Measurements from ENCODE around the gene FADS2.

FADS2 gene

DNA sequence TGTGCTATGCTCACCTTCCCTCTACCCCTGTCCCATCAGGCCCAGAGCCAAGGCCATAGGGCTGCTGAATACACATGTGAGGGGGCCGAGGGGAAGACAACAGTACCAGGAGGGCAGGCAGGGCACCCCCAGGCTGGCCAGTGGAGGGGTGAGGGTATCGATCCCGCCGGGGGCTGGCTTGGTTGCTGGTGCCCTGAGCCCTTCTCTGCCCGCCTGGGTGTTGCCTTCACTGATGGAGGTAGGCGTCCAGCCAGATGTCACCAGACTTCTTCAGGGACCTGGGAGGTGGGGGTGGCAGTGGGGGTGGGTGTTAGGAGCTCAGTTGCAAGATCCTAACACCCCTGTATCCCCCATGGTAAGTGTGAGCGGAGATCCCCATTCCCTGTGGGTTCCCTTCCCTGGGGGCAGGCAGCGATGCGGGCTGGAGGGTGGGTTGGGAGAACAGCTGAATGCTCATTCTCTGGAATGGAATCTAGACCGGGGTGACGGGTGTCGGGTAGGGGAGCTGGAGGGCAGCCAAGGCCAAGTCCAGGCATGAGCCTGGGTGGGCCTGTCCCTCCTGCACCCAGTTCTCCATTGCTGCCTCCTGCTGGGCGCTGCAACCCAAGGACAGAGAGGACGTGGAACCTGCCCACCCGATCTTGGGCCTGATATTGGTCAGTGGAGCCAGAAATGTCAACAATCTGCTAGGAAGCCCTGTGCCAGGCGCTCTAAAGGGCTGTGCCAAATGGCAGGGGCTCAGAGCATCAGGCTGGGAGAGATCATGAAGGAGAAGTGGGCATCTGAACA lies 45.7 kb downstream of the FADS2 start:
- H3K4me3 ChIP-seq (ENCODE audit: low read length) = no peak overlapping the region

DNA sequence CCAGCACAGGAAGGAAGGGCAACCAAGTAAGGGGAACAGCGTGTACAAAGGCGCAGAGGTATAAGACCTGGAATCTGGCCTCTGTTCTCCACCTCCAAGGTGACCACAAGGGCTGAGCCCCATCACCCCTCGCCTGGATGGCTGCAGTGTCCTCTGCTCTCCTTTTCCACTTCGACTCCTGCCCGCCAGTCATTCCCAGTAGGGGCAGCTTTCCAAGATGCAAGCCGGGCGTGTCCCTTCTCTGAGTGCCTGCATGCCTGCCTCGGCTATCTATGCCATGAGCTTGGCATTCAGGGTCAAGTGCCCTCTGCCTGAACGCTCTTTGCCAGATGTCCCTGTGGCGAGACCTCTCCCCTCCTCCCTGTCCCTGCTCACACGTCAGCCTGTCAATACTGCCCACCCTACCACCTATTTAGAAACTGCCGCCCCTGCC lies 46.3 kb downstream of the FADS2 start:
- no peak for DNase-seq (ENCODE audit: low read depth)
- TF ChIP-seq, protein P1, sequence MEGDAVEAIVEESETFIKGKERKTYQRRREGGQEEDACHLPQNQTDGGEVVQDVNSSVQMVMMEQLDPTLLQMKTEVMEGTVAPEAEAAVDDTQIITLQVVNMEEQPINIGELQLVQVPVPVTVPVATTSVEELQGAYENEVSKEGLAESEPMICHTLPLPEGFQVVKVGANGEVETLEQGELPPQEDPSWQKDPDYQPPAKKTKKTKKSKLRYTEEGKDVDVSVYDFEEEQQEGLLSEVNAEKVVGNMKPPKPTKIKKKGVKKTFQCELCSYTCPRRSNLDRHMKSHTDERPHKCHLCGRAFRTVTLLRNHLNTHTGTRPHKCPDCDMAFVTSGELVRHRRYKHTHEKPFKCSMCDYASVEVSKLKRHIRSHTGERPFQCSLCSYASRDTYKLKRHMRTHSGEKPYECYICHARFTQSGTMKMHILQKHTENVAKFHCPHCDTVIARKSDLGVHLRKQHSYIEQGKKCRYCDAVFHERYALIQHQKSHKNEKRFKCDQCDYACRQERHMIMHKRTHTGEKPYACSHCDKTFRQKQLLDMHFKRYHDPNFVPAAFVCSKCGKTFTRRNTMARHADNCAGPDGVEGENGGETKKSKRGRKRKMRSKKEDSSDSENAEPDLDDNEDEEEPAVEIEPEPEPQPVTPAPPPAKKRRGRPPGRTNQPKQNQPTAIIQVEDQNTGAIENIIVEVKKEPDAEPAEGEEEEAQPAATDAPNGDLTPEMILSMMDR (IDR thresholded peaks at IDR 0.05; ENCODE audit: insufficient read depth, low read depth, low read length, missing control alignments) = no peak
- H3K4me3 ChIP-seq (ENCODE audit: low read length) = no peak overlapping the region

More for the DNA sequence above, 45.7 kb downstream of the FADS2 start:
- no peak for DNase-seq (ENCODE audit: low read depth)
- TF ChIP-seq, protein P1 (IDR thresholded peaks at IDR 0.05; ENCODE audit: insufficient read depth, low read depth, low read length, missing control alignments) = no peak

DNA sequence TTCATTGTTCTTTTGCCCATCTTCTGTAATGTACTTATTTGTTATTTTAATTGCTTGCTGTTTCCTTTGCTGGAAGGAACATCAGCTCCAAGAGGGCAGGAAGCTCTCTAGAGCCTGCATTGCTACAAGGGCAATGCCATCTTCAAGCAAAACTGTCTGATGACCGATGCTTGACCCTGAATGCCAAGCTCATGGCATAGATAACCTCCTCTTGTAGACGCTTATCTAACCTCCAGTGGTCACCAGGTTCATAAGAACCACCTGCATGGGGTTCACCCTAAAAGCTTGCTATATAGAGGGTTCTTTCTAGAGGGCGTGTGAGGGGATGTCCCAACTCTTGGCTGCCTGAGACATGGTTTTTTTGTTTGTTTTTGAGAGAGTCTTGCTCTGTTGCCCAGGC lies 46.8 kb downstream of the FADS2 start:
- DNase-seq (ENCODE audit: low read depth) = no peak
- TF ChIP-seq, protein P1 (IDR thresholded peaks at IDR 0.05; ENCODE audit: insufficient read depth, low read depth, low read length, missing control alignments) = no peak
- H3K4me3 ChIP-seq (ENCODE audit: low read length) = no peak overlapping the region

DNA sequence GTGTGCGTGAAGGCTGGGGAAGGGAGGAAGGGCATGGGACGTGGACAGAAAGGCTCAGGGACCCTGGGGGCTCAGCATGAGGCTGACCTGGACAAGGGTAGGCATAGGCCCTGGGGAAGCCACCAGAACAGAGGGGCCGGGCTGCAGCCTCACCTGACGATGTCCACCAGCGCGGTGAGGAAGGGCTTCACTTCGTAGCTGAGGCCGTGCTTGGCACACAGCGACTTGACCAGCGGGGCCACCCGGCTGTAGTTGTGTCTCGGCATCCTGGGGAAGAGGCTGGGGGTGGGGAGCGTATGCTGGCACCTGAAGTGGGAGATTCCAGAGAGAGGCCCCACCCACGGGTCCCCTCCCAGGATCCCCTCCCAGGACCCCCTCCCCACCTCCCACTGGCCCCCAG lies 47.6 kb downstream of the FADS2 start:
- DNase-seq (ENCODE audit: low read depth) = no peak
- TF ChIP-seq, protein P1 (IDR thresholded peaks at IDR 0.05; ENCODE audit: insufficient read depth, low read depth, low read length, missing control alignments) = no peak
- no peak overlapping the region for H3K4me3 ChIP-seq (ENCODE audit: low read length)

DNA sequence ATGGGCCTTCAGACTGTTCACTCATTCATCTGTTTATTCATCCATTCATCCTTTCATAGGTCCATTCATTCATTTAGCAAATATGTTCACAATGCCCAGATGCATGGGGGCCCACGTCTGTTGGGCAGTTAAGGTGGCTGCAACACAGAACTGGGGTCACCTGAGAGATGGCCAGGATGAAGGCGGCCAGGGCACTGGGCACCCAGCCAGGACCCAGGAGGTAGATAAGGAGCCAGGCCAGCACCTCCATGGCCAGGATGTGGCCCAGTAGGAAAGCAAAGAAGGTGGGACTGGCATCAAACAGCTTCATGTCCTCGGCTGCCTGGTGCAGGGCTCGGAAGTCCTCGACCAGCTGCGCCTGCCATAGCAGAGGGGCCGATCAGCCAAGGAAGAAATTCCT lies 51.1 kb downstream of the FADS2 start:
- no peak for DNase-seq (ENCODE audit: low read depth)
- TF ChIP-seq, protein P1 (IDR thresholded peaks at IDR 0.05; ENCODE audit: insufficient read depth, low read depth, low read length, missing control alignments) = no peak
- H3K4me3 ChIP-seq (ENCODE audit: low read length) = no peak overlapping the region

DNA sequence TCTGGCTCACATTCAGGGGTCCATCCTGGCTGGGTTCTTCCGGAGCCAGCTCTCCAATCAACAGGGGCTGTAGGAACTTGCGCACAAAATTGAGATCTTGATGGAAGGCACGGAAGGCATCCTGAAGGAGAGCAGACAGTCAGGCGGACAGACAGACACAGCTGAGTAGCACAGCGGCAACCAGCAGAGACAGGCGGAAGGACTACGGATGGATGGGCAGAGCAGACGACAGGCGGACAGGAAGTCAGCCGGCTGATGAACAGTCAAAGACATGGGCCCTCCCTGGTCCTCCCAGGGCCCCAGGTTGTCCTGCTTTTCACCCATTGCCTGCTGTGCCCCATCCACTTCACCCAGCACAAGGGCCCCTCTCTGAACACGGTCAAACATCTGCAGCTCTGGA lies 51.9 kb downstream of the FADS2 start:
- no peak overlapping the region for H3K4me3 ChIP-seq (ENCODE audit: low read length)
- no peak for DNase-seq (ENCODE audit: low read depth)
- TF ChIP-seq, protein P1 (IDR thresholded peaks at IDR 0.05; ENCODE audit: insufficient read depth, low read depth, low read length, missing control alignments) = no peak

DNA sequence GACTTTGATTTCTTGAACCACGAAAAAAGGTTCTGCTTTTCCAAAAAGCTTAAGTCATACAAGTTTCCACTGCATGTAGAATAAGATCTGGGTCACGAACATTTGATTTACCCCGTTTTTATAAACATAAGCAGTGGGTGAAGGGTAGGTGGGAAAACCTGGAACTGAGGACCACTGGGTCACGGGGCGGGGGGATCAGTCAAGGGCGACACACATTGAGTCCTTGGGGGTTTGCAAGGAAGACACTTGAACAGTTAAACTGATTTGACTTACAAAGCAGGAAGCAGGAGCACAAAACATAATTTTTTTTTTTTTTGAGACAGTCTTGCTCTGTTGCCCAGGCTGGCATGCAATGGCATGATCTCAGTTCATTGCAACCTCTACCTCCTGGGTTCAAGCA lies 52.4 kb downstream of the FADS2 start:
- no peak for DNase-seq (ENCODE audit: low read depth)
- TF ChIP-seq, protein P1 (IDR thresholded peaks at IDR 0.05; ENCODE audit: insufficient read depth, low read depth, low read length, missing control alignments) = no peak
- H3K4me3 ChIP-seq (ENCODE audit: low read length) = no peak overlapping the region
